ENCODE results near the gene EFCAB5.

The EFCAB5 gene

GRCh38 chr17:30148376-30148775 lies 206.9 kb downstream of the EFCAB5 start:
- no peaks in the 10 kb centered on the region for H3K27me3 ChIP-seq (ENCODE audit: control insufficient read depth, insufficient read depth, low read length)
- H3K9me3 ChIP-seq (ENCODE audit: control insufficient read depth, insufficient read depth, low read length), result no peaks in the 10 kb centered on the region
- H3K27ac ChIP-seq (ENCODE audit: low read length), result no peak overlapping the region
- H3K4me3 ChIP-seq (ENCODE audit: low read length), result no peak overlapping the region
- no CpG with 5 or more reads among the region's 1 CpG for WGBS (ENCODE audit: insufficient coverage, insufficient read length)
- no peaks in the 10 kb centered on the region for H3K4me1 ChIP-seq (ENCODE audit: control insufficient read depth, insufficient read depth, low read length)
- DNase-seq (ENCODE audit: low read depth, low spot score), result no peak
- H3K36me3 ChIP-seq (ENCODE audit: control insufficient read depth, insufficient read depth, low read length), result no peaks in the 10 kb centered on the region

DNA sequence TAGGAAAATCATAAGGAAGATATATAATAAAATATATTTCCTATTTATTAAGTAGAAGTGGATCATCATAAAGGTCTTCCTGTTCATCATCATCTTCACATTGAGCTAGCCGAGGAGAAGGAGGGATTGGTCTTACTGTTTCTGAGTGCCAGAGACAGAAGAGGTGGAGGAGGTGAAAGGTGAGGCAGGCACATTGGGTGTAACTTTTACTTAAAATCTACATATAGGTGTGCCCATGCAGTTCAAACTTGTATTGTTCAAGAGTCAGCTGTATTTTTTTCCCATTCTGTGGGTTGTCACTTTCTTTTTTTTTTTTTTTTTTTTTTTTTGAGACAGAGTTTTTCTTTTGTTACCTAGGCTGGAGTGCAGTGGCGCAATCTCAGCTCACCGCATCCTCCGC lies 210.0 kb downstream of the EFCAB5 start:
- no CpG with 5 or more reads among the region's 4 CpGs for WGBS (ENCODE audit: insufficient coverage, insufficient read length)
- no peak for DNase-seq (ENCODE audit: low read depth, low spot score)
- no peaks in the 10 kb centered on the region for H3K4me1 ChIP-seq (ENCODE audit: control insufficient read depth, insufficient read depth, low read length)
- H3K27me3 ChIP-seq (ENCODE audit: control insufficient read depth, insufficient read depth, low read length), result no peaks in the 10 kb centered on the region
- H3K27ac ChIP-seq (ENCODE audit: low read length), result no peak overlapping the region
- H3K4me3 ChIP-seq (ENCODE audit: low read length), result no peak overlapping the region
- no peaks in the 10 kb centered on the region for H3K9me3 ChIP-seq (ENCODE audit: control insufficient read depth, insufficient read depth, low read length)
- H3K36me3 ChIP-seq (ENCODE audit: control insufficient read depth, insufficient read depth, low read length), result no peaks in the 10 kb centered on the region

DNA sequence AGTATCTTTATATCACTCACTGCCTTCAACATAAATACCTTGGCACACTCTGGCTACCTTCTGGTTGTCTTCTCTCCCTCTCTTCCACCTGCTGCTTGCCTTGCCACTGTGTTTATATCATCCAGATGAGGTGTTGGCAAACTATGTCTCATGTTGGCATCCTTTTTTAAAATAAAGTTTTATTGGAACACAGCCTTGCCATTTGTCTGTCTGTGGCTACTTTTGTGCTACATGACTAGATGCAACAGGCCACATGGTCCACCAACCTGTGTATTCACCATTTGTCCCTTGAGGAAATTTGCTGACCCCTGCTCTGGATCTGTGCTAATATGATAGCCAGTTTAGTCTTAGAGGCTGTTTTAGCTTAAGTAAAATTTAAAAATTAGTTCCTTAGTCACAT lies 212.0 kb downstream of the EFCAB5 start:
- no peaks in the 10 kb centered on the region for H3K36me3 ChIP-seq (ENCODE audit: control insufficient read depth, insufficient read depth, low read length)
- H3K9me3 ChIP-seq (ENCODE audit: control insufficient read depth, insufficient read depth, low read length), result no peaks in the 10 kb centered on the region
- no peaks in the 10 kb centered on the region for H3K4me1 ChIP-seq (ENCODE audit: control insufficient read depth, insufficient read depth, low read length)
- H3K27ac ChIP-seq (ENCODE audit: low read length), result no peak overlapping the region
- H3K4me3 ChIP-seq (ENCODE audit: low read length), result no peak overlapping the region
- no peak for DNase-seq (ENCODE audit: low read depth, low spot score)
- H3K27me3 ChIP-seq (ENCODE audit: control insufficient read depth, insufficient read depth, low read length), result no peaks in the 10 kb centered on the region

DNA sequence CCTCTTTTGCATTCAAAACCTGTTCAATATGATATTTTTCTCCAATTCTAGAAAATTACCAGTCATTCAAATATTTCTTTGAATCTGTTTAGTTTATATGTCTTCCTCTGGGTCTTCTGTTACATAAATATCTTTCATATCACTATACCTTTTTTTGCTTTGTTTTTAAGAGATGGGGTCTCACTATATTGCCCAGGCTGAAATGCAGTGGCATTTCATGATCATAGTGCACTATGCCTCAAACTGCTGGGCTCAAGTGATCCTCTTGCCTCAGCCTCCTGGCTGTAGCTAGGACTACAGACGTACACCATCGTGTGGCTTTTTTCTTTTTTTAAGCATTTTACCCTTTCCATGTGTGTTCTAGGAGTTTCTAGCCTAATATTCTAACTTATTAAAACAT lies 214.0 kb downstream of the EFCAB5 start:
- H3K36me3 ChIP-seq (ENCODE audit: control insufficient read depth, insufficient read depth, low read length), result no peaks in the 10 kb centered on the region
- no CpG with 5 or more reads among the region's 2 CpGs for WGBS (ENCODE audit: insufficient coverage, insufficient read length)
- no peaks in the 10 kb centered on the region for H3K9me3 ChIP-seq (ENCODE audit: control insufficient read depth, insufficient read depth, low read length)
- H3K27me3 ChIP-seq (ENCODE audit: control insufficient read depth, insufficient read depth, low read length), result no peaks in the 10 kb centered on the region
- H3K4me1 ChIP-seq (ENCODE audit: control insufficient read depth, insufficient read depth, low read length), result no peaks in the 10 kb centered on the region
- no peak for DNase-seq (ENCODE audit: low read depth, low spot score)
- no peak overlapping the region for H3K4me3 ChIP-seq (ENCODE audit: low read length)
- H3K27ac ChIP-seq (ENCODE audit: low read length), result no peak overlapping the region
